Stimulated activated CD8-positive, alpha-beta memory T cell treated with anti-CD3 and anti-CD28 coated beads, Interleukin-7, amount 100 ng/mL, for 4 hours (primary cell): ENCODE data around the gene TROAP.
"Not testable (repeated sequence)": the region's sequence is repeated elsewhere in the genome, so short reads cannot be mapped to it uniquely, and the experiment has no call there.

Source experiments
- DNase-seq, 2 donors: peaks; one replicate each; pipeline ENCODE4 v3.0.0-alpha.2; 2020; ENCODE audit warnings: low read depth in 2 of 2

The TROAP gene

GRCh38 chr12:49295082-49295936 is 27.7 kb upstream of the TROAP start, which contains the start of gene PRPH:
TSS of gene PRPH (plus strand) at chr12:49295147. CDS start at chr12:49295201, 54 bp downstream.
- DNase-seq = no peak

- peak; percentile 12 to 33 for DNase-seq
Measured at GRCh38 chr12:49296034-49296835, 26.8 kb upstream of the TROAP start.

GRCh38 chr12:49296836-49297694 is 26.0 kb upstream of the TROAP start:
- DNase-seq = no peak

GRCh38 chr12:49297695-49298060 is 25.4 kb upstream of the TROAP start:
- no peak for DNase-seq

GRCh38 chr12:49298160-49298559 is 24.9 kb upstream of the TROAP start:
- no peak for DNase-seq

GRCh38 chr12:49301760-49302159 is 21.3 kb upstream of the TROAP start:
- DNase-seq = no peak

GRCh38 chr12:49304161-49304560 is 18.9 kb upstream of the TROAP start:
- no peak for DNase-seq

- no peak for DNase-seq
Measured at GRCh38 chr12:49305762-49306510, 17.1 kb upstream of the TROAP start.

GRCh38 chr12:49309386-49309785 is 13.7 kb upstream of the TROAP start:
- DNase-seq = no peak

- not testable (repeated sequence) for DNase-seq
Measured at GRCh38 chr12:49310451-49311000, 12.5 kb upstream of the TROAP start.

GRCh38 chr12:49314811-49315210 is 8.2 kb upstream of the TROAP start:
- no peak for DNase-seq

- not testable (repeated sequence) for DNase-seq
Measured at GRCh38 chr12:49317118-49317517, 5.9 kb upstream of the TROAP start.

- DNase-seq = not testable (repeated sequence)
Measured at GRCh38 chr12:49320411-49321103, 2.5 kb upstream of the TROAP start.

GRCh38 chr12:49322367-49322707 is 718 bp upstream of the TROAP start:
- DNase-seq = no peak

GRCh38 chr12:49323524-49324097 is 556 bp downstream of the TROAP start:
- no peak for DNase-seq

GRCh38 chr12:49325606-49326005 is 2.6 kb downstream of the TROAP start:
- no peak for DNase-seq

GRCh38 chr12:49327368-49327767 is 4.3 kb downstream of the TROAP start:
- DNase-seq = no peak

- no peak for DNase-seq
Measured at GRCh38 chr12:49327887-49328286, 4.8 kb downstream of the TROAP start.

- no peak for DNase-seq
Measured at GRCh38 chr12:49328816-49329215, 5.8 kb downstream of the TROAP start.

GRCh38 chr12:49330032-49330619 is 7.1 kb downstream of the TROAP start:
- no peak for DNase-seq
